ENCODE results near the gene TMEM41B. TPM values are rescaled to one million over a fixed set of nuclear protein-coding genes. Genes with fewer than 3 reads are reported as not detected.

TMEM41B gene
- polyA plus RNA-seq, 3 donors = 5.5 to 11.3 (median 5.9) TPM

GRCh38 chr11:9273376-9274336 is 40.7 kb downstream of the TMEM41B start:
- H3K4me3 Mint-ChIP-seq = peak overlapping the region; percentile 45 to 68
- no peaks in the 10 kb centered on the region for H3K27me3 Mint-ChIP-seq (ENCODE audit: low read depth in 3 of 3)
- H3K36me3 Mint-ChIP-seq = peaks cover 0 to 2% of the 10 kb centered on the region in 2 donors
- peak overlapping the region; percentile 97 to 100 (median 99) for H3K27ac Mint-ChIP-seq
- peak; percentile 94 to 99 (median 96) for DNase-seq
- peaks cover 23% of the 10 kb centered on the region for H3K4me1 Mint-ChIP-seq
- Histone ChIP-seq H4K20me1 (ENCODE audit: insufficient read depth, low read length) (no peaks in the 10 kb centered on the region), H3K79me2 (ENCODE audit: insufficient read depth, low read length) (no peaks in the 10 kb centered on the region), H3K27ac (ENCODE audit: low read depth in 1 of 2, low read length in 2 of 2) (peak overlapping the region; percentile 89 to 94), H3K36me3 (replicated peaks in 1 of 2; ENCODE audit: control insufficient read depth in 1 of 2, insufficient read depth in 2 of 2, low read length in 2 of 2) (no peaks in the 10 kb centered on the region), H3K4me2 (replicated peaks; ENCODE audit: extremely low read depth, low read length, poor library complexity, severe bottlenecking) (peak overlapping the region; percentile 43), H3K9me3 (replicated peaks in 1 of 2; ENCODE audit: control insufficient read depth in 1 of 2, insufficient read depth in 1 of 2, low read length in 2 of 2) (no peaks in the 10 kb centered on the region), H3K9ac (ENCODE audit: insufficient read depth, low read length, poor library complexity, severe bottlenecking) (peak overlapping the region; percentile 44), H3K27me3 (ENCODE audit: control insufficient read depth in 2 of 2, insufficient read depth in 2 of 2, low read length in 2 of 2) (no peaks in the 10 kb centered on the region), H2AFZ (ENCODE audit: insufficient read depth, low read depth, low read length, poor library complexity, severe bottlenecking) (peak overlapping the region; percentile 38), H3K4me3 (replicated peaks in 1 of 3; ENCODE audit: low read depth in 2 of 3, low read length in 3 of 3) (peak overlapping the region in 1 of 3 experiments; percentile 30), H3K4me1 (ENCODE audit: control insufficient read depth in 1 of 2, insufficient read depth in 2 of 2, low read length in 2 of 2) (peaks cover 20 to 24% of the 10 kb centered on the region in 2 donors)
- H3K9me3 Mint-ChIP-seq = no peaks in the 10 kb centered on the region
- no peak for TF ChIP-seq CTCF (IDR thresholded peaks at IDR 0.05)
- intact Hi-C loops (cut with micrococcal nuclease) = loop anchor here in 1 of 2 donors (1.0 kb wide), 1 partner anchor 9 kb away; no protein-coding TSS in a partner anchor
- WGBS (ENCODE audit: insufficient coverage) = 80% methylated on average over 3 of the region's 15 CpGs

- intact Hi-C loops (cut with micrococcal nuclease) = no loop called here
- H3K4me3 ChIP-seq (replicated peaks in 1 of 3; ENCODE audit: low read depth in 2 of 3, low read length in 3 of 3) = no peak overlapping the region
- DNase-seq = no peak
- Mint-ChIP-seq H3K9me3 (no peaks in the 10 kb centered on the region), H3K27ac (no peak overlapping the region), H3K4me3 (no peak overlapping the region), H3K36me3 (peaks cover 0 to under 1% of the 10 kb centered on the region in 2 donors), H3K4me1 (peaks cover 25% of the 10 kb centered on the region), H3K27me3 (ENCODE audit: low read depth in 3 of 3) (peaks cover 0 to 15% (median 7%) of the 10 kb centered on the region in 3 donors)
- peaks cover 27 to 32% of the 10 kb centered on the region in 2 donors for H3K4me1 ChIP-seq (ENCODE audit: control insufficient read depth in 1 of 2, insufficient read depth in 2 of 2, low read length in 2 of 2)
- no peaks in the 10 kb centered on the region for H3K27me3 ChIP-seq (ENCODE audit: control insufficient read depth in 2 of 2, insufficient read depth in 2 of 2, low read length in 2 of 2)
- no peak overlapping the region for H3K9ac ChIP-seq (ENCODE audit: insufficient read depth, low read length, poor library complexity, severe bottlenecking)
- H3K27ac ChIP-seq (ENCODE audit: low read depth in 1 of 2, low read length in 2 of 2) = no peak overlapping the region
- H3K9me3 ChIP-seq (replicated peaks in 1 of 2; ENCODE audit: control insufficient read depth in 1 of 2, insufficient read depth in 1 of 2, low read length in 2 of 2) = no peaks in the 10 kb centered on the region
- TF ChIP-seq CTCF (IDR thresholded peaks at IDR 0.05) = no peak
- no CpG with 5 or more reads among the region's 2 CpGs for WGBS (ENCODE audit: insufficient coverage)
- no peak overlapping the region for H2AFZ ChIP-seq (ENCODE audit: insufficient read depth, low read depth, low read length, poor library complexity, severe bottlenecking)
- no peaks in the 10 kb centered on the region for H3K36me3 ChIP-seq (replicated peaks in 1 of 2; ENCODE audit: control insufficient read depth in 1 of 2, insufficient read depth in 2 of 2, low read length in 2 of 2)
- H4K20me1 ChIP-seq (ENCODE audit: insufficient read depth, low read length) = no peaks in the 10 kb centered on the region
- no peak overlapping the region for H3K4me2 ChIP-seq (replicated peaks; ENCODE audit: extremely low read depth, low read length, poor library complexity, severe bottlenecking)
- H3K79me2 ChIP-seq (ENCODE audit: insufficient read depth, low read length) = peaks cover 3% of the 10 kb centered on the region
Measured at GRCh38 chr11:9269492-9270013, 44.8 kb downstream of the TMEM41B start.
